ENCODE measurements around the gene CDKN1C.

CDKN1C gene

GRCh38 chr11:2847561-2847960, 38.0 kb downstream of the CDKN1C start:
- Histone ChIP-seq H3K4me3 (ENCODE audit: insufficient read depth, low read depth, low read length) (no peak overlapping the region), H3K4me1 (ENCODE audit: control insufficient read depth, insufficient read depth, low read length) (peaks cover 40% of the 10 kb centered on the region), H3K9me3 (ENCODE audit: control insufficient read depth, low read length) (no peaks in the 10 kb centered on the region), H3K36me3 (ENCODE audit: control insufficient read depth, insufficient read depth, low read length) (no peaks in the 10 kb centered on the region), H3K27me3 (ENCODE audit: control insufficient read depth, insufficient read depth, low read length, poor library complexity, severe bottlenecking) (no peaks in the 10 kb centered on the region), H3K27ac (ENCODE audit: insufficient read depth, low read depth, low read length, poor library complexity, severe bottlenecking) (no peak overlapping the region)
- WGBS, 2 experiments, result 89% methylated on average over 21 of the region's 21 CpGs

GRCh38 chr11:2846470-2846869, 39.1 kb downstream of the CDKN1C start:
- Histone ChIP-seq H3K27me3 (ENCODE audit: control insufficient read depth, insufficient read depth, low read length, poor library complexity, severe bottlenecking) (no peaks in the 10 kb centered on the region), H3K9me3 (ENCODE audit: control insufficient read depth, low read length) (no peaks in the 10 kb centered on the region), H3K4me1 (ENCODE audit: control insufficient read depth, insufficient read depth, low read length) (peaks cover 38% of the 10 kb centered on the region), H3K4me3 (ENCODE audit: insufficient read depth, low read depth, low read length) (no peak overlapping the region), H3K27ac (ENCODE audit: insufficient read depth, low read depth, low read length, poor library complexity, severe bottlenecking) (no peak overlapping the region), H3K36me3 (ENCODE audit: control insufficient read depth, insufficient read depth, low read length) (no peaks in the 10 kb centered on the region)
- WGBS, 2 experiments, result 89 to 90% methylated on average over 11 of the region's 11 CpGs

GRCh38 chr11:2846056-2846455, 39.5 kb downstream of the CDKN1C start:
- Histone ChIP-seq H3K4me1 (ENCODE audit: control insufficient read depth, insufficient read depth, low read length) (peaks cover 34% of the 10 kb centered on the region), H3K4me3 (ENCODE audit: insufficient read depth, low read depth, low read length) (no peak overlapping the region), H3K27me3 (ENCODE audit: control insufficient read depth, insufficient read depth, low read length, poor library complexity, severe bottlenecking) (no peaks in the 10 kb centered on the region), H3K36me3 (ENCODE audit: control insufficient read depth, insufficient read depth, low read length) (no peaks in the 10 kb centered on the region), H3K9me3 (ENCODE audit: control insufficient read depth, low read length) (no peaks in the 10 kb centered on the region), H3K27ac (ENCODE audit: insufficient read depth, low read depth, low read length, poor library complexity, severe bottlenecking) (no peak overlapping the region)
- WGBS, 2 experiments, result 82 to 83% methylated on average over 17 of the region's 17 CpGs

- no peaks in the 10 kb centered on the region for H3K36me3 ChIP-seq (ENCODE audit: control insufficient read depth, insufficient read depth, low read length)
- H3K4me1 ChIP-seq (ENCODE audit: control insufficient read depth, insufficient read depth, low read length), result peaks cover 29% of the 10 kb centered on the region
- H3K27me3 ChIP-seq (ENCODE audit: control insufficient read depth, insufficient read depth, low read length, poor library complexity, severe bottlenecking), result no peaks in the 10 kb centered on the region
- H3K9me3 ChIP-seq (ENCODE audit: control insufficient read depth, low read length), result no peaks in the 10 kb centered on the region
- 87 to 93% methylated on average over 12 of the region's 12 CpGs for WGBS, 2 experiments
- H3K4me3 ChIP-seq (ENCODE audit: insufficient read depth, low read depth, low read length), result no peak overlapping the region
- no peak overlapping the region for H3K27ac ChIP-seq (ENCODE audit: insufficient read depth, low read depth, low read length, poor library complexity, severe bottlenecking)
Observed at GRCh38 chr11:2844996-2845395, 40.6 kb downstream of the CDKN1C start.

- H3K4me1 ChIP-seq (ENCODE audit: control insufficient read depth, insufficient read depth, low read length), result peaks cover 29% of the 10 kb centered on the region
- H3K27me3 ChIP-seq (ENCODE audit: control insufficient read depth, insufficient read depth, low read length, poor library complexity, severe bottlenecking), result no peaks in the 10 kb centered on the region
- no peaks in the 10 kb centered on the region for H3K9me3 ChIP-seq (ENCODE audit: control insufficient read depth, low read length)
- no peak overlapping the region for H3K27ac ChIP-seq (ENCODE audit: insufficient read depth, low read depth, low read length, poor library complexity, severe bottlenecking)
- 82 to 85% methylated on average over 19 of the region's 19 CpGs for WGBS, 2 experiments
- no peak overlapping the region for H3K4me3 ChIP-seq (ENCODE audit: insufficient read depth, low read depth, low read length)
- H3K36me3 ChIP-seq (ENCODE audit: control insufficient read depth, insufficient read depth, low read length), result no peaks in the 10 kb centered on the region
Observed at GRCh38 chr11:2844116-2844842, 41.3 kb downstream of the CDKN1C start.

GRCh38 chr11:2843551-2843950, 42.0 kb downstream of the CDKN1C start:
- Histone ChIP-seq H3K36me3 (ENCODE audit: control insufficient read depth, insufficient read depth, low read length) (no peaks in the 10 kb centered on the region), H3K4me1 (ENCODE audit: control insufficient read depth, insufficient read depth, low read length) (peaks cover 30% of the 10 kb centered on the region), H3K9me3 (ENCODE audit: control insufficient read depth, low read length) (no peaks in the 10 kb centered on the region), H3K4me3 (ENCODE audit: insufficient read depth, low read depth, low read length) (no peak overlapping the region), H3K27ac (ENCODE audit: insufficient read depth, low read depth, low read length, poor library complexity, severe bottlenecking) (no peak overlapping the region), H3K27me3 (ENCODE audit: control insufficient read depth, insufficient read depth, low read length, poor library complexity, severe bottlenecking) (no peaks in the 10 kb centered on the region)
- WGBS, 2 experiments, result 88 to 92% methylated on average over 14 of the region's 14 CpGs

GRCh38 chr11:2842876-2843275, 42.7 kb downstream of the CDKN1C start:
- Histone ChIP-seq H3K27me3 (ENCODE audit: control insufficient read depth, insufficient read depth, low read length, poor library complexity, severe bottlenecking) (no peaks in the 10 kb centered on the region), H3K9me3 (ENCODE audit: control insufficient read depth, low read length) (no peaks in the 10 kb centered on the region), H3K4me3 (ENCODE audit: insufficient read depth, low read depth, low read length) (no peak overlapping the region), H3K4me1 (ENCODE audit: control insufficient read depth, insufficient read depth, low read length) (peaks cover 33% of the 10 kb centered on the region), H3K27ac (ENCODE audit: insufficient read depth, low read depth, low read length, poor library complexity, severe bottlenecking) (no peak overlapping the region), H3K36me3 (ENCODE audit: control insufficient read depth, insufficient read depth, low read length) (no peaks in the 10 kb centered on the region)
- WGBS, 2 experiments, result 94 to 95% methylated on average over 16 of the region's 16 CpGs

GRCh38 chr11:2841411-2842190, 44.0 kb downstream of the CDKN1C start:
- no peak overlapping the region for H3K4me3 ChIP-seq (ENCODE audit: insufficient read depth, low read depth, low read length)
- H3K4me1 ChIP-seq (ENCODE audit: control insufficient read depth, insufficient read depth, low read length), result peaks cover 44% of the 10 kb centered on the region
- H3K36me3 ChIP-seq (ENCODE audit: control insufficient read depth, insufficient read depth, low read length), result no peaks in the 10 kb centered on the region
- WGBS, 2 experiments, result 88 to 89% methylated on average over 26 of the region's 26 CpGs
- no peaks in the 10 kb centered on the region for H3K27me3 ChIP-seq (ENCODE audit: control insufficient read depth, insufficient read depth, low read length, poor library complexity, severe bottlenecking)
- H3K27ac ChIP-seq (ENCODE audit: insufficient read depth, low read depth, low read length, poor library complexity, severe bottlenecking), result no peak overlapping the region
- H3K9me3 ChIP-seq (ENCODE audit: control insufficient read depth, low read length), result no peaks in the 10 kb centered on the region

- no peaks in the 10 kb centered on the region for H3K27me3 ChIP-seq (ENCODE audit: control insufficient read depth, insufficient read depth, low read length, poor library complexity, severe bottlenecking)
- H3K36me3 ChIP-seq (ENCODE audit: control insufficient read depth, insufficient read depth, low read length), result no peaks in the 10 kb centered on the region
- no peaks in the 10 kb centered on the region for H3K9me3 ChIP-seq (ENCODE audit: control insufficient read depth, low read length)
- WGBS, 2 experiments, result 73 to 77% methylated on average over 23 of the region's 23 CpGs
- H3K4me3 ChIP-seq (ENCODE audit: insufficient read depth, low read depth, low read length), result no peak overlapping the region
- H3K27ac ChIP-seq (ENCODE audit: insufficient read depth, low read depth, low read length, poor library complexity, severe bottlenecking), result no peak overlapping the region
- peaks cover 47% of the 10 kb centered on the region for H3K4me1 ChIP-seq (ENCODE audit: control insufficient read depth, insufficient read depth, low read length)
Observed at GRCh38 chr11:2839395-2839943, 46.1 kb downstream of the CDKN1C start.

GRCh38 chr11:2838676-2839294, 46.8 kb downstream of the CDKN1C start:
- Histone ChIP-seq H3K27ac (ENCODE audit: insufficient read depth, low read depth, low read length, poor library complexity, severe bottlenecking) (no peak overlapping the region), H3K4me1 (ENCODE audit: control insufficient read depth, insufficient read depth, low read length) (peaks cover 47% of the 10 kb centered on the region), H3K9me3 (ENCODE audit: control insufficient read depth, low read length) (no peaks in the 10 kb centered on the region), H3K27me3 (ENCODE audit: control insufficient read depth, insufficient read depth, low read length, poor library complexity, severe bottlenecking) (no peaks in the 10 kb centered on the region), H3K4me3 (ENCODE audit: insufficient read depth, low read depth, low read length) (no peak overlapping the region), H3K36me3 (ENCODE audit: control insufficient read depth, insufficient read depth, low read length) (no peaks in the 10 kb centered on the region)
- 93 to 94% methylated on average over 25 of the region's 25 CpGs for WGBS, 2 experiments

Measured in ectodermal cell (in vitro differentiated cells).